ENCODE data around the gene PDE4D. TPM values are rescaled to one million over a fixed set of nuclear protein-coding genes. Genes with fewer than 3 reads are reported as not detected.

PDE4D gene
- total and polyA plus RNA-seq, 2 donors (not counting 3 experiments of a cell fraction or from before 2014, with no cell fraction given), result 34.5 to 51.2 TPM

DNA sequence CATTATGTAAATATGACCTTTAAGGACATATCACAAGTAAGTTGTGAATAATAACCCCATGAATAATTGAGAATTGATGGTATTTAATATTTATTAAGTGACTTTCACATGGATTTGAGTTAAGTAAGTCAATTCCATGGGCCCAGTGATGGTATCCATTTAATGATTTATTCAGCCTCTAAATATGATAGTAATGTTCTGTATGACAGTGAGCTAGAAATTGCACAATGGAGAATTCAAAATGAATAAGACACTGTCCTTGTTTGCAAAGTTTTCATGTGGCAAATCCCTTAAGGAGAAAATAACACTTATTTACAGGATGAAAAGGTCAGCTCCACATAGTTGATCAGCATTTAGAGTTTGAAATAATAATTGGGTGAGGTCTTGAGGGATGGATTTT lies 160.7 kb downstream of the PDE4D start:
- CTCF ChIA-PET, result interaction anchor here (0.9 to 2.5 kb wide), 6 partner anchors 9 to 365 kb away, joined by 3 to 11 read pairs (median 5); no protein-coding TSS in a partner anchor

More for the DNA sequence above, 160.7 kb downstream of the PDE4D start:
- no peak overlapping the region for H2AFZ ChIP-seq (ENCODE audit: low read depth, low read length)
- FAIRE-seq (no peak), DNase-seq (ENCODE audit: low read depth, low spot score) (no peak)
- H3K4me3 ChIP-seq (replicated peaks in 1 of 3; ENCODE audit: insufficient read depth in 1 of 3, low read depth in 1 of 3, low read length in 3 of 3), result no peak overlapping the region
- POLR2A ChIA-PET, result no interaction called here
- H3K27me3 ChIP-seq (ENCODE audit: control insufficient read depth in 2 of 2, insufficient read depth in 2 of 2, low read length in 2 of 2), result no peaks in the 10 kb centered on the region
- intact Hi-C loops (cut with micrococcal nuclease) (no loop called here), dilution Hi-C loops (cut with MboI; ENCODE audit: extremely low pct_ligation_motif_present, low sequenced_read_pairs) (no loop called here)
- no peak for TF ChIP-seq FOS (IDR thresholded peaks at IDR 0.05; ENCODE audit: borderline replicate concordance, insufficient read depth, low read length)
- TF ChIP-seq EZH2 (IDR thresholded peaks at IDR 0.05; ENCODE audit: borderline replicate concordance, low read depth, low read length, severe bottlenecking), result no peak
- no peak for TF ChIP-seq POLR2AphosphoS5 (IDR thresholded peaks at IDR 0.05; ENCODE audit: insufficient read depth, low read depth, low read length)
- TF ChIP-seq, protein P1, sequence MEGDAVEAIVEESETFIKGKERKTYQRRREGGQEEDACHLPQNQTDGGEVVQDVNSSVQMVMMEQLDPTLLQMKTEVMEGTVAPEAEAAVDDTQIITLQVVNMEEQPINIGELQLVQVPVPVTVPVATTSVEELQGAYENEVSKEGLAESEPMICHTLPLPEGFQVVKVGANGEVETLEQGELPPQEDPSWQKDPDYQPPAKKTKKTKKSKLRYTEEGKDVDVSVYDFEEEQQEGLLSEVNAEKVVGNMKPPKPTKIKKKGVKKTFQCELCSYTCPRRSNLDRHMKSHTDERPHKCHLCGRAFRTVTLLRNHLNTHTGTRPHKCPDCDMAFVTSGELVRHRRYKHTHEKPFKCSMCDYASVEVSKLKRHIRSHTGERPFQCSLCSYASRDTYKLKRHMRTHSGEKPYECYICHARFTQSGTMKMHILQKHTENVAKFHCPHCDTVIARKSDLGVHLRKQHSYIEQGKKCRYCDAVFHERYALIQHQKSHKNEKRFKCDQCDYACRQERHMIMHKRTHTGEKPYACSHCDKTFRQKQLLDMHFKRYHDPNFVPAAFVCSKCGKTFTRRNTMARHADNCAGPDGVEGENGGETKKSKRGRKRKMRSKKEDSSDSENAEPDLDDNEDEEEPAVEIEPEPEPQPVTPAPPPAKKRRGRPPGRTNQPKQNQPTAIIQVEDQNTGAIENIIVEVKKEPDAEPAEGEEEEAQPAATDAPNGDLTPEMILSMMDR (IDR thresholded peaks at IDR 0.05; ENCODE audit: extremely low read depth in 1 of 2, insufficient read depth in 1 of 2, low read depth in 1 of 2, low read length in 2 of 2), result no peak
- TF ChIP-seq JUN (IDR thresholded peaks at IDR 0.05; ENCODE audit: borderline replicate concordance, insufficient read depth, insufficient read length, low read depth), result no peak
- no peak for TF ChIP-seq POLR2A (IDR thresholded peaks at IDR 0.05; ENCODE audit: low read depth, low read length)
- TF ChIP-seq, protein P2, sequence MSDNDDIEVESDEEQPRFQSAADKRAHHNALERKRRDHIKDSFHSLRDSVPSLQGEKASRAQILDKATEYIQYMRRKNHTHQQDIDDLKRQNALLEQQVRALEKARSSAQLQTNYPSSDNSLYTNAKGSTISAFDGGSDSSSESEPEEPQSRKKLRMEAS (IDR thresholded peaks at IDR 0.05; ENCODE audit: insufficient read depth, insufficient read length), result no peak
- H3K9me3 ChIP-seq (replicated peaks; ENCODE audit: control insufficient read depth, insufficient read depth, low read length), result no peaks in the 10 kb centered on the region
- no peaks in the 10 kb centered on the region for H3K9me1 ChIP-seq (replicated peaks; ENCODE audit: control insufficient read depth, extremely low read depth, insufficient read depth, low read length)
- H3K4me2 ChIP-seq (ENCODE audit: insufficient read depth, low read length), result no peak overlapping the region
- no peaks in the 10 kb centered on the region for H3K79me2 ChIP-seq (ENCODE audit: control insufficient read depth, insufficient read depth, low read length)
- BruUV-seq (replicated peaks), result no TSS peak
- peaks cover 5% of the 10 kb centered on the region for H3K4me1 ChIP-seq (ENCODE audit: control insufficient read depth, extremely low read depth, insufficient read depth, low read length)
- H4K20me1 ChIP-seq (replicated peaks; ENCODE audit: control insufficient read depth, extremely low read depth, insufficient read depth, low read length), result no peaks in the 10 kb centered on the region
- H3K27ac ChIP-seq (ENCODE audit: insufficient read depth, low read depth, low read length), result no peak overlapping the region
- H3K9ac ChIP-seq (replicated peaks; ENCODE audit: extremely low read depth, insufficient read depth, low read length), result no peak overlapping the region
- H3K36me3 ChIP-seq (ENCODE audit: control insufficient read depth in 2 of 2, extremely low read depth in 1 of 2, insufficient read depth in 2 of 2, low read length in 2 of 2), result no peaks in the 10 kb centered on the region

Data from endothelial cell of umbilical vein (primary cell).